ENCODE measurements around the gene FYN.

The FYN gene

DNA sequence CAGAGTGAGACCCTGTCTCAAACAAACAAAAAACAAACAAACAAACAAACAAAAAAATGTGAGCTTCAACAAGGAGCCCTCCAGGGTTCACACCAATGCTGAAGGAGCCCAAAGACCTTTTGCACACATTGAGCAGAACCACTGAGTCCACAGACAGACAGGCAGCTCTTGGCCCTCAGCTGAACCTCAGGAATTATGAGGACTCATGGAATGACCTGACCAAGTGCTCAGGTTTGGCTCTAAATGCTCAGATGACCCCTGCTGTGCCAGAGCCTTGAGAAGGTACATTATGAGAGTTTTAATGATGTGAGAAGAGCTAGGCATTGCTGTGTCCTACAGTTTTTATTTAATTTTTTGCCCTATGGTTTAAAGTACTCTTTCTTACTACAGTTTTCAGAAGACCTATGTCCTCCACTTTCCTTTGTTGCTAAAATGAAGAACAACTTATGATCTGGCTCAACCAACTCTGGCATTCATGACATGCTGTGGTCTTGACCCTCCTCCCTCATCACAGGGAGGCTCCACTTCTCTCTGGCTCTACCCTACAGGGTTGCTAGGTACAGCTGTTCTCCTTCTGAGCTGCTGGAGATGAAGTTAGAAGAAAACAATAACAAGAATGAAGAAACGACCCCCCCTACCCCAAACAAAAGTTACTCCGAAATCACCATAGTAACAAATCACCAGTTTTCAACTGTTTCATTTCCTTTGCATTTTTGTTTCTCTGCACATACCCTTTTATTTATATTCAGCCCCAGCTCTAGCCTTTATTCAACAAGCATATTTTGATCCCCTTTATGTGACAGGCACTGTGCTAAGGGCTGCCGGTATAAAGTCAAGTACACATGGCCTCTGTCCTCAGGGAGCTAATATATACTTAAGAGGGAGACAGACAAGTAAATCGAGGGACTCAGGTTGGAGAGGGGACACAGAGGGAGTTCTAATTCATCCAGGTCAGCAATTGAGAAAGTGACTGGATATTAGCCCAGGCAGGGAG, 138.9 kb downstream of the FYN start:
- in situ Hi-C loops (cut with MboI; ENCODE audit: low sequenced_read_pairs) = no loop called here

DNA sequence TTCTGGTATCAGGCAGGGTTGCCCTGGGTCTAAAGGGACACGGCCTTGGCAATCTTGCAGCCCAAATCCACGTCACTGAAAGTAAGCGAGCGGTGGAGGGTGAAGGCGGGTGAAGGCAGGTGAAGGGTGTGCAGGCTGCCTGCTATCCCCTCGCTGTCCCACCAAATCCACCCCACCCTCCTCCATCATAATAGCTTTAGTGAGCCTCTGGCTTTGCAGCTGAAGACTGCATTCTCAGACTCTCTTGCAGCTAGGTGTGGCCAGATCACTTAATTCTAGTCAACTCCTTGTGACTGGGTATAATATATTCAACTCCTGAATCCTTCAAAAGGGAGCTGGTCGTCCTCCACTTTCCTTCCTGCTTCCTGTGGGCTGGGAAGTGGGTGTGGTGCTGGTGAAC, 140.9 kb downstream of the FYN start:
- in situ Hi-C loops (cut with MboI; ENCODE audit: low sequenced_read_pairs) = no loop called here

DNA sequence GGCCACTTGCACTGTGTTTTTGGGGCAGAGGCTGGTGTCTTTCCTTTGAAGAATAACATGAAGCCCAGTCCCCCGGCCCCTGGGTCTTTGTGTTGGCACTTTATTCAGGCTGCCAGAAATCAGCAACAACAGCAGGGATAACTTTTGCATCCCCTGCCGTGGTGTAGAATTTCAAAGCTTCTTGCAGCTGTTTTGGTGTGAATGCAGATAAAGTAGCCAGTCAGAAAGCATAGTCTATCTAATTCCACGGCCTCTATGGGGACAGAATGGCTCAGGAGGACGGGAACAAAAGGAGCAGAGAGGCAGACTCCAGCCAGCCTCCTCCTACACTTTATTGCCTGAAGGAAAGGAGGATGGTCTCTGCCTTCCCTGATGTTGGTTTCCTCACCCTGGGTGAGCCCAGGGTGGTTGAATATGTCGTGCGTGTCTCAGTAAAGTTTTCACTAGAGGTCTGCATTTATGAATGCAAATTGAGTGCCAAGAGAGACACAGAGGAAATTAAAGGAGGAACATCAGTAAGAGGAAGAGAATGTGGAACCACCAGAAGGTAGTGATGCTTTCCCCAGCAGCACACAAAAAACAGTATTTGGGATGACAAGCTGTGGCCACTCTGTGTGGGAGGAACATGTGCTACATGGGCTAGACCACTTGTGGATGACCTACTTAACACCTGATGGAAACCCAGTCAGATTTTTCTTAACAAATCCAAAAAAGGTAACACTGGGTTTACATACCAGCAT, 141.6 kb downstream of the FYN start:
- in situ Hi-C loops (cut with MboI; ENCODE audit: low sequenced_read_pairs) = no loop called here

DNA sequence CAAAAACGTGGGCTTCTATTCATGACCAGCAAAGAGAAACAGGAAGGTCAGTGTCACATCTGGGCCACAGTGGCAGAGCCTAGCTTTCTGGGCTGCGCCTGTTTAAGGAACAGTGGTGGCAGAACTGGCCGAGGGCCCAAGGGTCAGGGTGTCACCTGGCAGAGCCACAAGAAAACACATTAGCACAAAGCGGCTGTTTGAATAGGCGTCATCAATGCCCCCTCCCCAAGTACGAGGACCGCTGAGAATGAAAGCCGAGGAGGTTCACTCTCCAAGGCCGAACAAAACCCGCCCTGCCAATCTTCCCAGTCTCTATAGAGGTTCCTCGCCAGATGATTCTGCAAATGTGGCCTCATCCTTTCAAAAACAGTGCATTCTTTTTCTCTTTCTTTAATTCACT, 142.4 kb downstream of the FYN start:
- in situ Hi-C loops (cut with MboI; ENCODE audit: low sequenced_read_pairs) = no loop called here

GRCh38 chr6:111727802-111728201, 145.4 kb downstream of the FYN start:
- in situ Hi-C loops (cut with MboI; ENCODE audit: low sequenced_read_pairs) = no loop called here

DNA sequence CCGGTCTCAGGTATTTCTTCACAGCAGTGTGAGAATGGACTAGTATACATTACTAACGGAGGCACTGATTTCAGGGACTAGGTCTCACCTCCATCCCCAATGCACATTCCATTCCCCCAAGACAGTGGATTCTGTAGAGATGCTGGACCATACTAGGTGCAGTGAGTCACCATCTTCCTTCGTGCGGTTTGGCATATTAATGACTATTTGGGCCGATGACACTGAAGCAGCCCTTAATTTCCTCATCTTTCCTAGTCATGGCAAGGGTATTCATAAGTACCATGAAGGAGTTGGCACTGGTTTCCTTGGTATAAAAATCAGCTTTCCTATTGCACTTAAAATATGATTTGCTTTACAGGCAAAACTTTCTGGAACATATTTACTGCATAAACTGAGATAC, 146.2 kb downstream of the FYN start:
- in situ Hi-C loops (cut with MboI; ENCODE audit: low sequenced_read_pairs) = no loop called here

DNA sequence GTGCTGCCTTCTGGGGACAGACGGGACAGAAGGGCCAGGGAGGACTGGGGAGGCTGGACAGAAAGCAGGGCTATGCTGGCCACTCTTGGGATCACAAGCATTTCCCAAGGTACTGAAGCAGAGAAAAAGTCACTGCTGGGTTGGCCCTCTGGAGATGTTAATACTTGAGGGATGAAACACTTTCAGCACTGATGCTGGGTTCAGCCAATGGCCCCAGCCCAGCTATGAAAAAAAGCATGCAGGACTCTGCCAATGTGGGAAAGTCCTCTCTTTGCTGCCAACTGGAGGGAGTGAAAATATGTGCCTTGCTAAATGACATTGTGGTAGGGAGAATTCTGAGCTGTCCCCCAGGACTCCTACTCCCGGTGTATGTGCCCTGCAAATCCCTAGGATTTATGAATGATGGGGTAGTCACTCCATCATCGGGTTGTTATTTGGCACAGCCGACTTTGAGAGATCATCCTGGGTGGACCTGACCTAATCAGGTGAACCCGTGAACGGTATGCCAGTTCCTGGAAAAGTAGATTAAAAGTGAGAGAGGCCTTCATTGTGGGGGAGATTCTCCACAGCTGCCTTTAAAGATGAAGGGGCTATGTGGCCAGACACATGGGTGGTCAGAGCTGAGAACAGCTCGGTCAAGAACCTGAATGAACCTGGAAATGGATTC, 147.7 kb downstream of the FYN start:
- in situ Hi-C loops (cut with MboI; ENCODE audit: low sequenced_read_pairs) = no loop called here

- in situ Hi-C loops (cut with MboI; ENCODE audit: low sequenced_read_pairs) = loop anchor here (25.0 kb wide), 1 partner anchor 438 kb away; no protein-coding TSS in a partner anchor
These were observed 148.7 kb downstream of the FYN start for GRCh38 chr6:111724505-111724904.

DNA sequence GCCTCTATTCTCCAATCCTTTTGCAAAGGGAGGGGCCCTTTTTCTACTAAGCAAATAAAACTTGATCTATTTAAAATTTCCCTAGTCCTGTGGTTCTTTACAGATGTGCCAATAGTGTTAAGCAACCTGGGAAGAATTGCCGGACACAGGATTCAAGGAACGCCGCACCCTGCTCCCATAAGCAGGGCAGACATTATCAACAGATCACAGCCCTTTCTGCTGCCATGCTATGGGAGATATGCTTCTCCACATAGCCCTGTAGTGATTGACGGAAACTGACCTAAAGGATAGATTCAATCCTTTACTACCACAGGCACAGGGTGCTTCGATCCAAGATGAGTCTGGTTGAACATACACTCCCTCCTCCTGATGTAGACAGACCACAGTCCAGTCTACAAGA, 149.2 kb downstream of the FYN start:
- in situ Hi-C loops (cut with MboI; ENCODE audit: low sequenced_read_pairs) = loop anchor here (25.0 kb wide), 1 partner anchor 438 kb away; no protein-coding TSS in a partner anchor

- in situ Hi-C loops (cut with MboI; ENCODE audit: low sequenced_read_pairs) = loop anchor here (25.0 kb wide), 1 partner anchor 439 kb away; no protein-coding TSS in a partner anchor
These were observed 149.8 kb downstream of the FYN start for GRCh38 chr6:111723412-111723970.

GRCh38 chr6:111722179-111722731, 151.0 kb downstream of the FYN start:
- in situ Hi-C loops (cut with MboI; ENCODE audit: low sequenced_read_pairs) = loop anchor here (25.0 kb wide), 1 partner anchor 440 kb away; no protein-coding TSS in a partner anchor

- in situ Hi-C loops (cut with MboI; ENCODE audit: low sequenced_read_pairs) = loop anchor here (25.0 kb wide), 1 partner anchor 441 kb away; no protein-coding TSS in a partner anchor
These were observed 151.5 kb downstream of the FYN start for GRCh38 chr6:111721753-111722154.

DNA sequence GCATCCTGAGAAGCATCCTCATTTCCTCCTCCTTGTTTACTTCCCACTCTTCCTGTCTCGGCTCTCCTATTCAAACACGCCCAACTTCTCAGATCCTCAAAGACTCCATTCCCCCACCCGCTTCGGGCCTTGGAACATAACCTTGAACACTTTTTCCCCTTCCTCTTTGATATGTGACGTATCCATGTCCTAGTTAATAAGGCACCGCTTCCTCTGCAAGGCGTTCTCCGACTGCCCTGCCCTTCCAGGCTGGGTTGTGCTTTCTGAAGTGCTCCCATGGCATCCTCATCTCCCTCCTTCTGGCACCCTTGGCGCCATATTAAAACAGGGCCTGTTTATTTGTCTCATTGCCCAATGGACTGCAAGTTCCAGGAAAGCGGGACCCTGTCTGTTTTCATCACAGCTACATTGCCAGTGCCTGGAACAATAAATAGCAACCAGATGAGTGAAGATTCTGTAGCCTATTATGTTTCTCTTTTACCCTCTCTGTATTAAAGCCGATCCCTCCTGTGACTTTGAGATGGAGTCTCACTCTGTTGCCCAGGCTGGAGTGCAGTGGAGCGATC, 152.2 kb downstream of the FYN start:
- in situ Hi-C loops (cut with MboI; ENCODE audit: low sequenced_read_pairs) = loop anchor here (25.0 kb wide), 1 partner anchor 441 kb away; no protein-coding TSS in a partner anchor

GRCh38 chr6:111718990-111719389, 154.3 kb downstream of the FYN start:
- in situ Hi-C loops (cut with MboI; ENCODE audit: low sequenced_read_pairs) = loop anchor here (25.0 kb wide), 1 partner anchor 443 kb away; no protein-coding TSS in a partner anchor

DNA sequence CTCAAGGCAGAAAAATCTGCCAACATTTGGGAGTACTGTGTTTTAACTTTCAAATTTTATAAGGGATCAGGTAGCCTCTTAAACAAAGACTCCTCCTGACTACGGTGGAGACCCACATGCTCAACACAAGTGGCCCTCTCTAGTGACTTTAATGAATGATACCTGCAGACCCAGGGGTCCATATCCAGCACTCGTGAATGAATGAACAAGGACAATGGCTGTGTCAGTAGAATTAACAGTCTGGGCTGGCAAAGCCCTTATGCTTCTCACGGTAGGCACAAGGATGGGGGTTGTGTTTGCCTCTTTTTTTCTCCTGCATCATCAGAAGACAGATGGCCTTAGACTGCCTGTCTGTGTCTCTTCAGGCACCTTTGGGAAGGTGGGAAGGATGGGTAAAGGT, 154.9 kb downstream of the FYN start:
- in situ Hi-C loops (cut with MboI; ENCODE audit: low sequenced_read_pairs) = loop anchor here (25.0 kb wide), 1 partner anchor 444 kb away; no protein-coding TSS in a partner anchor

- in situ Hi-C loops (cut with MboI; ENCODE audit: low sequenced_read_pairs) = loop anchor here (25.0 kb wide), 1 partner anchor 445 kb away; no protein-coding TSS in a partner anchor
These were observed 155.6 kb downstream of the FYN start for GRCh38 chr6:111717621-111718020.

DNA sequence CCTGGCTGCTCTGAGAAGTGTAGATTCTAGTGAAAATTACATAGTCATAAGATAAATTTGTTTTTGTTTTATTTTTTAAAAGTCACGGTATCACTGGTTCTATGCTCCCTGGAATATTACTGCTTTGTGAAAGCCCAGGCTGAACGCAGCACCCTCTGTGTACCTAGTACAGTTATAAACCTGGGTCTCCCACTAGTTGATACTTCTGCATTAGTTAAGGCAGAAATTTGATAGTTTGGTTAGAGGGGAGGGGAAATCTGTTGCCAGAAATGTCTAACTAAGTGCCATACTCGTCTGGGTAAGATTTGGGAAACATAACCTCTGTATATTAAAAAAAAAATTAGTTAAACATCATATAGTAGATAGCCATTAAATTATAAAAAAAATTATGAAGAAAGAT, 156.9 kb downstream of the FYN start:
- in situ Hi-C loops (cut with MboI; ENCODE audit: low sequenced_read_pairs) = loop anchor here (25.0 kb wide), 1 partner anchor 446 kb away; no protein-coding TSS in a partner anchor

GRCh38 chr6:111715321-111715720, 157.9 kb downstream of the FYN start:
- in situ Hi-C loops (cut with MboI; ENCODE audit: low sequenced_read_pairs) = loop anchor here (25.0 kb wide), 1 partner anchor 447 kb away; no protein-coding TSS in a partner anchor

All from HL-60/S4 treated with retinoic acid at 250 ng/mL for 4 days and 3 days (cell line).